Measurements from ENCODE around the gene ERRFI1. TPM values are rescaled to one million over a fixed set of nuclear protein-coding genes. Genes with fewer than 3 reads are reported as not detected.

ERRFI1 gene
- total RNA-seq, 3 donors from 2014 or later: 48.5 to 84.0 (median 50.2) TPM

GRCh38 chr1:7994827-7995226 lies 31.3 kb downstream of the ERRFI1 start:
- no peak for ATAC-seq

GRCh38 chr1:7993593-7994479 lies 32.3 kb downstream of the ERRFI1 start:
- Histone ChIP-seq H3K4me1 (ENCODE audit: low read depth) (no peaks in the 10 kb centered on the region), H3K4me3 (no peak overlapping the region), H3K9me3 (no peaks in the 10 kb centered on the region), H3K36me3 (ENCODE audit: low read depth) (no peaks in the 10 kb centered on the region)
- TF ChIP-seq, protein P1, sequence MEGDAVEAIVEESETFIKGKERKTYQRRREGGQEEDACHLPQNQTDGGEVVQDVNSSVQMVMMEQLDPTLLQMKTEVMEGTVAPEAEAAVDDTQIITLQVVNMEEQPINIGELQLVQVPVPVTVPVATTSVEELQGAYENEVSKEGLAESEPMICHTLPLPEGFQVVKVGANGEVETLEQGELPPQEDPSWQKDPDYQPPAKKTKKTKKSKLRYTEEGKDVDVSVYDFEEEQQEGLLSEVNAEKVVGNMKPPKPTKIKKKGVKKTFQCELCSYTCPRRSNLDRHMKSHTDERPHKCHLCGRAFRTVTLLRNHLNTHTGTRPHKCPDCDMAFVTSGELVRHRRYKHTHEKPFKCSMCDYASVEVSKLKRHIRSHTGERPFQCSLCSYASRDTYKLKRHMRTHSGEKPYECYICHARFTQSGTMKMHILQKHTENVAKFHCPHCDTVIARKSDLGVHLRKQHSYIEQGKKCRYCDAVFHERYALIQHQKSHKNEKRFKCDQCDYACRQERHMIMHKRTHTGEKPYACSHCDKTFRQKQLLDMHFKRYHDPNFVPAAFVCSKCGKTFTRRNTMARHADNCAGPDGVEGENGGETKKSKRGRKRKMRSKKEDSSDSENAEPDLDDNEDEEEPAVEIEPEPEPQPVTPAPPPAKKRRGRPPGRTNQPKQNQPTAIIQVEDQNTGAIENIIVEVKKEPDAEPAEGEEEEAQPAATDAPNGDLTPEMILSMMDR (IDR thresholded peaks at IDR 0.05): no peak
- DNase-seq (no peak), ATAC-seq (no peak)
- intact Hi-C loops (cut with DNase I, micrococcal nuclease): no loop called here

More at GRCh38 chr1:7994827-7995226, 31.3 kb downstream of the ERRFI1 start:
- intact Hi-C loops (cut with DNase I, micrococcal nuclease): no loop called here
- Histone ChIP-seq H3K36me3 (ENCODE audit: low read depth) (no peaks in the 10 kb centered on the region), H3K4me3 (no peak overlapping the region), H3K9me3 (no peaks in the 10 kb centered on the region), H3K4me1 (ENCODE audit: low read depth) (no peaks in the 10 kb centered on the region)
- TF ChIP-seq, protein P1 (IDR thresholded peaks at IDR 0.05): no peak
- DNase-seq: no peak

DNA sequence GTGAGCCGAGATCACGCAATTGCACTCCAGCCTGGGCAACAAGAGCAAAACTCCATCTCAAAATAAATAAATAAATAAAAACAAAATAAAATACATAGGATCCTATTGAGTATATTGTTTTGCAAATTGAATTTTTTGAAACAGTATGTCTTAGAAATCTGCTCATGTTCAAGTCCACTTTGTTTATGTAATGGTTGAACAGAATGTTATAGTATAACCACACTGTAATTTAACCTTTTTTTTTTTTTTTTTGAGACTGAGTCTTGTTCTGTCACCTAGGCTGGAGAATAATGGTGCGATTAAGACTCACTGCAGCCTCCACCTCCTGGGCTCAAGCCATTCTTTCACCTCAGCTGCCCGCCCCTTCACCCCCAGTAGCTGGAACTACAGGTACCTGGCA lies 33.2 kb downstream of the ERRFI1 start:
- ATAC-seq: no peak
- H3K9me3 ChIP-seq: no peaks in the 10 kb centered on the region
- no peaks in the 10 kb centered on the region for H3K4me1 ChIP-seq (ENCODE audit: low read depth)
- no peak overlapping the region for H3K4me3 ChIP-seq
- TF ChIP-seq, protein P1 (IDR thresholded peaks at IDR 0.05): no peak
- H3K36me3 ChIP-seq (ENCODE audit: low read depth): no peaks in the 10 kb centered on the region
- DNase-seq: no peak
- intact Hi-C loops (cut with DNase I, micrococcal nuclease): no loop called here

- intact Hi-C loops (cut with DNase I, micrococcal nuclease): no loop called here
- DNase-seq: no peak
- no peak for ATAC-seq
- Histone ChIP-seq H3K4me3 (no peak overlapping the region), H3K4me1 (ENCODE audit: low read depth) (no peaks in the 10 kb centered on the region), H3K9me3 (no peaks in the 10 kb centered on the region), H3K36me3 (ENCODE audit: low read depth) (no peaks in the 10 kb centered on the region)
- TF ChIP-seq, protein P1 (IDR thresholded peaks at IDR 0.05): no peak
Observed at GRCh38 chr1:7991504-7992440, 34.3 kb downstream of the ERRFI1 start.

DNA sequence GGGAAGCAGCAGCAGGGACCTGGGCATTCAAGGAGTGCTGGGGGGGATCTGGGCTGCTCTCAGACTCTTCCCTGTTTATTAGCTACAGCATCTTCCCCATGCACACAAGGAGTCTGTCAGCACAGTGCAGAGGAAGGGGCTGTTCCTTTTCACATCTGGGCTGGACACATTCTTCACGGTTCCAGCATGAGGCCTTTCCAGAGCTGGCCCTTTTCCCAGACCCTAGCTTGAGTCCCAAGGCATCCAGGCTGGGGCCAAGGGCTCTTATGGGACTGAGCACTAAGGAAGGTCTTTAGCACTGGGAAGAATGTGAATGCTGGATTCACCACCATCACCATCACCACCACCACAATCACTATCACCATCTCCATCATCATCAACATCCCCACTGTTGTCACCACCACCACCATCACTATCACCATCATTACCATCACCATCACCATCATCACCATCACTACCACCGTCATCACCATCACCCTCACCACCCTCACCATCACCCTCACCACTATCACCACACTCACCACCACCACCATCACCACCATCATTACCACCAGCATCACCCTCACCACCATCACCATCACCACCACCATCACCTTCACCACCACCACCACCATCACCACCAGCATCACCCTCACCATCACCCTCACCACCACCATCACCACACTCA lies 36.2 kb downstream of the ERRFI1 start:
- no peaks in the 10 kb centered on the region for H3K9me3 ChIP-seq
- intact Hi-C loops (cut with DNase I, micrococcal nuclease): loop anchor here (10.0 kb wide), 1 partner anchor 325 kb away; the partner anchor contains the start of gene SLC45A1 (in 2 of the 2)
- no peak for DNase-seq
- H3K4me1 ChIP-seq (ENCODE audit: low read depth): no peaks in the 10 kb centered on the region
- H3K4me3 ChIP-seq: no peak overlapping the region
- peaks cover 5% of the 10 kb centered on the region for H3K36me3 ChIP-seq (ENCODE audit: low read depth)
- no peak for ATAC-seq
- TF ChIP-seq, protein P1 (IDR thresholded peaks at IDR 0.05): no peak

Measured in mucosa of descending colon (tissue), 3 donors.